IMR-90 (cell line): ENCODE results near the gene ACY1. TPM values are rescaled to one million over a fixed set of nuclear protein-coding genes. Genes with fewer than 3 reads are reported as not detected.

Experiments
- ATAC-seq: fragments of 200-7000 bp; cut with Tn5 transposase; 2 replicates; pipeline ENCODE4 v1.9.1; 2020; ENCODE audit warnings: low read depth, mild to moderate bottlenecking, moderate library complexity
- BruUV-seq: library from RNA; stranded (reverse); fragments of 400-500 nt; replicated peaks from 2 replicates; lab custom pipeline; 2021; lab: Mats Ljungman, UMichigan
- CTCF ChIA-PET: fragments of 300-600 bp; formaldehyde crosslinking; extraction: SDS; loops from one replicate; lab custom pipeline; 2021; ENCODE audit warnings: antibody characterized with exemption; lab: Yijun Ruan, JAX
- POLR2A ChIA-PET: fragments of 300-600 bp; sonication (Branson Sonifier 250); formaldehyde crosslinking; loops from one replicate; lab custom pipeline; 2022; ENCODE audit warnings: antibody characterized with exemption; ENCODE audit not compliant: unreplicated experiment; lab: Charles Lee
- DNase-seq: peaks from one replicate; pipeline ENCODE4 v3.0.0; 2013
- H2AFZ ChIP-seq: replicated peaks from 2 replicates; pipeline ENCODE3; 2013; ENCODE audit warnings: low read length, mild to moderate bottlenecking; ENCODE audit not compliant: poor library complexity
- H2AK5ac ChIP-seq: 2 replicates; pipeline ENCODE4 v1.6.1; 2013; ENCODE audit warnings: low read depth, low read length, inconsistent platforms
- H2AK9ac ChIP-seq: replicated peaks from 2 replicates; pipeline ENCODE3; 2013; ENCODE audit warnings: mild to moderate bottlenecking, low read depth, low read length, moderate library complexity; ENCODE audit not compliant: poor library complexity
- H2BK120ac ChIP-seq: 2 replicates; pipeline ENCODE4 v1.6.1; 2013; ENCODE audit warnings: low read depth, low read length, inconsistent platforms
- H2BK15ac ChIP-seq: 3 replicates; pipeline ENCODE4 v1.6.1; 2013; ENCODE audit warnings: low read depth, low read length, inconsistent platforms
- H2BK20ac ChIP-seq: 2 replicates; pipeline ENCODE4 v1.6.1; 2013; ENCODE audit warnings: low read depth, mild to moderate bottlenecking, inconsistent platforms, low read length, moderate library complexity
- H2BK5ac ChIP-seq: 2 replicates; pipeline ENCODE4 v1.6.1; 2013; ENCODE audit warnings: mild to moderate bottlenecking, low read depth, low read length, inconsistent platforms; ENCODE audit not compliant: poor library complexity, severe bottlenecking
- H3K14ac ChIP-seq: replicated peaks from 2 replicates; pipeline ENCODE4 v1.6.1; 2013; ENCODE audit warnings: low read depth, low read length, inconsistent platforms
- H3K18ac ChIP-seq: 2 replicates; pipeline ENCODE4 v1.6.1; 2013; ENCODE audit warnings: low read depth, low read length, control low read depth
- H3K23ac ChIP-seq: 2 replicates; pipeline ENCODE4 v1.6.1; 2013; ENCODE audit warnings: low read depth, low read length, inconsistent platforms
- H3K27ac ChIP-seq: 2 replicates; pipeline ENCODE4 v1.5.1; 2013; ENCODE audit warnings: mild to moderate bottlenecking, control low read depth, low read length; ENCODE audit not compliant: insufficient read depth
- H3K27me3 ChIP-seq: 2 replicates; pipeline ENCODE4 v1.6.1; 2013; ENCODE audit warnings: low read length; ENCODE audit not compliant: control insufficient read depth, insufficient read depth
- H3K36me3 ChIP-seq: 2 replicates; pipeline ENCODE4 v1.6.1; 2013; ENCODE audit warnings: low read length, mixed read lengths; ENCODE audit not compliant: control insufficient read depth, insufficient read depth
- H3K4ac ChIP-seq: 2 replicates; pipeline ENCODE4 v1.6.1; 2013; ENCODE audit warnings: low read depth, low read length, inconsistent platforms
- H3K4me1 ChIP-seq: 2 replicates; pipeline ENCODE4 v1.6.1; 2013; ENCODE audit warnings: low read length, mixed read lengths; ENCODE audit not compliant: control insufficient read depth, insufficient read depth
- H3K4me2 ChIP-seq: 2 replicates; pipeline ENCODE4 v1.6.1; 2013; ENCODE audit warnings: low read depth, mild to moderate bottlenecking, control low read depth, low read length, moderate library complexity
- H3K4me3 ChIP-seq: 2 replicates; pipeline ENCODE4 v1.5.1; 2013; ENCODE audit warnings: low read depth, mild to moderate bottlenecking, control low read depth, low read length, moderate library complexity; ENCODE audit not compliant: insufficient read depth
- H3K56ac ChIP-seq: 2 replicates; pipeline ENCODE4 v1.6.1; 2013; ENCODE audit warnings: low read length, inconsistent platforms; ENCODE audit not compliant: insufficient read depth; ENCODE audit errors: extremely low read depth
- H3K79me1 ChIP-seq, 2 experiments: 2 replicates each; pipeline ENCODE4 v1.6.1; 2013; ENCODE audit warnings: low read length in 2 of 2, inconsistent platforms in 1 of 2, low read depth in 1 of 2
- H3K9ac ChIP-seq: 2 replicates; pipeline ENCODE4 v1.6.1; 2013; ENCODE audit warnings: low read depth, low read length, control low read depth
- H3K9me1 ChIP-seq: 2 replicates; pipeline ENCODE4 v1.6.1; 2013; ENCODE audit warnings: low read length, inconsistent platforms; ENCODE audit not compliant: insufficient read depth
- H3K9me3 ChIP-seq: 2 replicates; pipeline ENCODE4 v1.6.1; 2013; ENCODE audit warnings: low read length; ENCODE audit not compliant: control insufficient read depth, insufficient read depth
- H4K20me1 ChIP-seq: 2 replicates; pipeline ENCODE4 v1.6.1; 2013; ENCODE audit warnings: low read length, inconsistent platforms; ENCODE audit not compliant: insufficient read depth
- H4K5ac ChIP-seq: 2 replicates; pipeline ENCODE4 v1.6.1; 2013; ENCODE audit warnings: mild to moderate bottlenecking, low read depth, low read length, control low read depth
- H4K8ac ChIP-seq, 2 experiments: 2 replicates each; pipeline ENCODE4 v1.6.1; 2013; ENCODE audit warnings: low read depth in 2 of 2, low read length in 2 of 2, control low read depth in 1 of 2, inconsistent platforms in 1 of 2
- H4K91ac ChIP-seq: 2 replicates; pipeline ENCODE4 v1.6.1; 2013; ENCODE audit warnings: low read depth, low read length, inconsistent platforms; ENCODE audit not compliant: insufficient read depth
- CTCF ChIP-seq: conservative IDR thresholded peaks from 2 replicates; pipeline ENCODE4 v1.5.1; 2012; ENCODE audit warnings: mild to moderate bottlenecking, low read depth, low read length, improper control_type of control experiment
- FOS ChIP-seq: fragments of 150-350 bp; IDR thresholded peaks from 2 replicates; pipeline ENCODE4 v1.6.1; 2016; ENCODE audit warnings: low read depth, low read length
- MAFK ChIP-seq: IDR thresholded peaks from 2 replicates; pipeline ENCODE4 v1.6.1; 2012; ENCODE audit warnings: low read depth, low read length, improper control_type of control experiment
- MAZ ChIP-seq: IDR thresholded peaks from 2 replicates; pipeline ENCODE4 v1.6.1; 2012; ENCODE audit warnings: low read depth, mild to moderate bottlenecking, low read length, improper control_type of control experiment, moderate library complexity, borderline replicate concordance
- NFE2L2 ChIP-seq: fragments of 150-350 bp; IDR thresholded peaks from 2 replicates; pipeline ENCODE4 v1.6.1; 2016; ENCODE audit warnings: low read depth, mild to moderate bottlenecking, low read length
- RCOR1 ChIP-seq: IDR thresholded peaks from 2 replicates; pipeline ENCODE4 v1.6.1; 2012; ENCODE audit warnings: mild to moderate bottlenecking, low read length, improper control_type of control experiment; ENCODE audit not compliant: insufficient replicate concordance
- RFX5 ChIP-seq: IDR thresholded peaks from 2 replicates; pipeline ENCODE4 v1.8.0; 2012; ENCODE audit warnings: low read depth, mild to moderate bottlenecking, low read length, moderate library complexity
- SMC3 ChIP-seq: fragments of 150-350 bp; IDR thresholded peaks from 2 replicates; pipeline ENCODE4 v1.6.1; 2016; ENCODE audit warnings: low read depth, mild to moderate bottlenecking, antibody characterized with exemption, low read length, moderate library complexity
- WGBS, 2 experiments: methylation state at CpG; one replicate each; pipeline versions ENCODE4 v1.1.5 to v1.1.7; 2013; ENCODE audit warnings: missing lambda C conversion rate in 2 of 2; ENCODE audit not compliant: insufficient read length in 1 of 2; ENCODE audit errors: extremely low coverage in 2 of 2; 5-methylcytosine and 5-hydroxymethylcytosine counted together
- dilution Hi-C: fragments of 300-500 bp; cut with HindIII; formaldehyde crosslinking; loops from one replicate; pipeline ENCODE4 v1.14.3; 2018; ENCODE audit warnings: low sequenced_read_pairs; ENCODE audit not compliant: unreplicated experiment
- in situ Hi-C: fragments of 300-500 bp; cut with MboI; formaldehyde crosslinking; loops from 3 replicates; pipeline ENCODE4 v1.14.3; 2019; ENCODE audit warnings: low sequenced_read_pairs, inconsistent platforms, mixed read lengths
- intact Hi-C: fragments of 100-400 bp; cut with micrococcal nuclease; formaldehyde crosslinking; loops from 2 replicates; pipeline ENCODE4 v1.10.0; 2022
- polyA plus RNA-seq, 3 experiments: library from polyadenylated mRNA; depleted of rRNA; stranded (reverse); fragments of >200 nt; gene quantifications; 2 replicates each; pipeline ENCODE4 v1.2.3, GENCODE V29; 2012; ENCODE audit warnings: low replicate concordance in 1 of 3
- total RNA-seq: library from RNA; depleted of rRNA; stranded (reverse); fragments of >200 nt; gene quantifications from 2 replicates; pipeline ENCODE4 v1.2.3, GENCODE V29; 2012

ACY1 gene
- total and polyA plus RNA-seq, 2 of the 4 experiments (the other 2 are of a cell fraction) = 22.0 to 47.1 TPM

GRCh38 chr3:51934139-51934850 lies 49.0 kb upstream of the ACY1 start:
- WGBS, 2 experiments = no CpG with 5 or more reads among the region's 11 CpGs
- peaks cover 59% of the 10 kb centered on the region for H3K36me3 ChIP-seq
- H2BK15ac ChIP-seq = no peak overlapping the region
- H3K9me3 ChIP-seq = no peaks in the 10 kb centered on the region
- no peak overlapping the region for H3K4me3 ChIP-seq
- H3K9ac ChIP-seq = no peak overlapping the region
- H4K8ac ChIP-seq = no peak overlapping the region
- H3K9me1 ChIP-seq = no peaks in the 10 kb centered on the region
- no peak overlapping the region for H3K4ac ChIP-seq
- CTCF ChIA-PET = no interaction called here
- H3K27me3 ChIP-seq = no peaks in the 10 kb centered on the region
- no peak overlapping the region for H3K14ac ChIP-seq
- no peak overlapping the region for H3K56ac ChIP-seq
- H2BK5ac ChIP-seq = no peak overlapping the region
- H3K4me1 ChIP-seq = no peaks in the 10 kb centered on the region
- DNase-seq (no peak), ATAC-seq (no peak)
- no peak overlapping the region for H2AFZ ChIP-seq
- no peak overlapping the region for H2BK20ac ChIP-seq
- no peak overlapping the region for H2BK120ac ChIP-seq
- H3K4me2 ChIP-seq = no peak overlapping the region
- no peak overlapping the region for H3K27ac ChIP-seq
- in situ Hi-C loops = loop anchor here (25.0 kb wide), 1 partner anchor 547 kb away; the partner anchor contains the start of genes MANF and RBM15B
- no peak overlapping the region for H2AK9ac ChIP-seq
- H3K18ac ChIP-seq = no peak overlapping the region
- dilution Hi-C loops = no loop called here
- intact Hi-C loops = no loop called here
- no peaks in the 10 kb centered on the region; the same call in 1 of the 2 replicates for H4K20me1 ChIP-seq
- H4K5ac ChIP-seq = no peak overlapping the region
- no peak for TF ChIP-seq MAFK
- TF ChIP-seq NFE2L2 = no peak
- TF ChIP-seq CTCF = no peak
- no peak for TF ChIP-seq RFX5
- TF ChIP-seq FOS = no peak
- no peak for TF ChIP-seq SMC3
- TF ChIP-seq RCOR1 = no peak
- TF ChIP-seq MAZ = no peak
- H2AK5ac ChIP-seq = no peak overlapping the region
- BruUV-seq = no TSS peak
- no peak overlapping the region for H3K23ac ChIP-seq
- POLR2A ChIA-PET = no interaction called here
- H3K79me1 ChIP-seq = peaks cover 4 to 9% of the 10 kb centered on the region in 2 experiments; a peak in 2 of 4 replicates
- no peak overlapping the region for H4K91ac ChIP-seq
